NCI-H82 (cell line): ENCODE measurements around the gene CD99L2.
A peak's percentile ranks its signal among the peaks of the same experiment; 100 is the strongest.

Experiments
- DNase-seq: peaks from one replicate; lab custom pipeline; 2025; lab: John Stamatoyannopoulos, UW

Gene CD99L2

GRCh38 chrX:150781677-150782076, 116.8 kb downstream of the CD99L2 start:
- DNase-seq: no peak

DNA sequence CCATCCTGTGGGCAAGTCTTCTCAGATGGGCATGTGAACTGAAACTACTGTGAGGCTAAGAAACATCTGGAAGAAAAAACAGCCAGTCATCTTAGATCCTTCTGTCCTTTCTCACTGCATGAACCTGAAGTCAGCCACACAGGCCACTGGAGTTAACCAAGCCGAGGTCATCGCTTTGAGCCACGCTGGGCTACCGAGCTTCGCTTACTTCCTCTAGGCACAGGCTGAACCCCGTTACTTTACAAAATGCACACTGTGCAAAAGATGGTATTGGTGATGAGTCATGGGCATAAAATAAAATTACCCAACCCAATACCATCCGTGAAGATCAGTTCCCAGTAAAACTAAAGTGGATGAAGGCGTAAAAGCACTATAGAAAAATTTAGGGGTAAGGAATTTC, 119.1 kb downstream of the CD99L2 start:
- DNase-seq: no peak

GRCh38 chrX:150777328-150777992, 121.0 kb downstream of the CD99L2 start:
- DNase-seq: no peak

- no peak for DNase-seq
These were observed 122.7 kb downstream of the CD99L2 start for GRCh38 chrX:150775569-150776350.

GRCh38 chrX:150774798-150775568, 123.5 kb downstream of the CD99L2 start:
- DNase-seq: no peak

GRCh38 chrX:150773634-150774033, 124.8 kb downstream of the CD99L2 start:
- DNase-seq: no peak

DNA sequence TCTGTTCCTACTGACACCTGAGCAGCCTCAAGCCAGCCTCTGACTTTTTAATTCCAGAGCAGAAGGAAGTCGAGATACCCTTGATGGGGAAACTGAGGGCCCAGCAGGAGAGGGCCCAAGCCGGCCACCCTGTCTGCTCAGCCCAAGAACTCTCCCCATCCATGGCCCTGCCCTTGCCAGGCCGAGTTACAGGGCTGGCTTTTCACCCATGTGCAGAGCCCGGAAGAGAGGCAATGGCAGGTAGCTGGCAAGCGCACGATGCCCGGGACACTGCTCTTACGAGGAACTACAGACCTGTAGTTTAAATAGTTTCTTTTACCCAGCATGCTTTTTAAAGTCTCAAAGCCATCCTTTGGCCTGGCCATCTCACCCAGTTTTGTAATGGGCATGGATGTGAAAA, 125.4 kb downstream of the CD99L2 start:
- DNase-seq: no peak

- peak; percentile 82 for DNase-seq
These were observed 126.1 kb downstream of the CD99L2 start for GRCh38 chrX:150772150-150772970.

- DNase-seq: no peak
These were observed 127.4 kb downstream of the CD99L2 start for GRCh38 chrX:150771116-150771515.

DNA sequence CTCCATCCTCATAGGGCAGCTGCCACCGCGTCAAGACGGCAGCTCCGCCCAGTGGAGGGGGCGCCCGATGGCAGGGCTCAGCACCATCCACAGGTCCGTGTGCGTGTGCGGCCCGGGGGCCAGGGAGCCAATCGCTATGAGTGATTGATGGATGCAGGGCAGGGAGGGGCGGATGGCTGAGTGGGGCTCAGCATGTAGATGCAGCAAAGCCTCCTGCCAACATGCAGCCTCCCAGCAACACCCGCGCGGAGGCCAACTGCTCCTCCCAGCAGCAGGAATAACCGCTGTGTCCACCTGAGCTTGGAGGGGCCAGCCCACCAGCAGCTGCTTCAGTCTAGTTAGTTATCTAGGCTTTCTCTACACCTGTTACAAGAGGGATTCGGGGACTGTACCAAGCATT, 127.8 kb downstream of the CD99L2 start:
- DNase-seq: peak; percentile 19

- no peak for DNase-seq
These were observed 129.1 kb downstream of the CD99L2 start for GRCh38 chrX:150769408-150769807.

DNA sequence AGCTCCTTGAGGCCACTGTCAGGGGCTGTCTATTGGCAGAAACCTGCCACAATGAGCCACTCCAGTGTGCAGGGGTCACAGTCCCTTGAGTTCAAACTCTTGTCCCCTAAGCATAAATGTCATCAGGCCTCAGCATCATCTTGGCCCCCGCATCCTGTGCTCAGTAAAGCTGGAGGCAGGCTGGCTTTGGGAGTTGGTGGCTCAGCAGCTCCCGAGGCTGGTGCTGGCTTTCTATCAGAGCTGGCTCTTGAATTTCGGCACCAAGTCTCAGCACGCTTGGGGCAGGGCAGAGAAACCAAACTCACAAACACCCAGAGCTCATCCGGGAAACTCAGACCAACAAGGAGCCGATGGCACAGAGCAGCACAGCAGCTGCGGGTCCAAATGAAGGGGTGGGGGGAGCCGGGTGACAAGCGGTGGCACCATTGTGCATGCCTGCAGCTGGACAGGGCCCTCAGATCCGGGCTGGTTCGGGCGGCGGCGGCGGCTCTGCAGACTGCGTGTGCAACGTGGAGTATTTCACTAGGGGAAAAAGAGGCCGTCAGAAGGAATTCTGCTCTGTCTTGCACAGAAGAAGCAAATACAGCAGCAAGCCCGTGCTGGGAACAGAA, 129.8 kb downstream of the CD99L2 start:
- DNase-seq: no peak

DNA sequence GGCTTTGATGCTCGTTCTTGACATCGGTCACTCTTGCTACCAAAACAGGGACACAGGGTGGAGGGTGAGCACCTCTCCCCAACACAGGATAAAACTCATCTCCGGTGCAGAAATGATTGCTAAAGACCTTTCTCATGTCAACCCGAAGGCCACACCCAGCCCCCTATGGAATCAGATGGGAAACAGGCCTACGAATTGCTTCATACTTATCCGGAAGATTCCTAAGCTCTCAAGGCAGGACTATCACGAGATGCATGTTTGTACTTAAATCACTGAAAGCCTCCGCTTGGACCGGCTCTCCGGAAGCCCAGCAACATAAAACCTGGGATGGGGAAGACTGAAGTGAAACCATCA, 130.4 kb downstream of the CD99L2 start:
- no peak for DNase-seq

DNA sequence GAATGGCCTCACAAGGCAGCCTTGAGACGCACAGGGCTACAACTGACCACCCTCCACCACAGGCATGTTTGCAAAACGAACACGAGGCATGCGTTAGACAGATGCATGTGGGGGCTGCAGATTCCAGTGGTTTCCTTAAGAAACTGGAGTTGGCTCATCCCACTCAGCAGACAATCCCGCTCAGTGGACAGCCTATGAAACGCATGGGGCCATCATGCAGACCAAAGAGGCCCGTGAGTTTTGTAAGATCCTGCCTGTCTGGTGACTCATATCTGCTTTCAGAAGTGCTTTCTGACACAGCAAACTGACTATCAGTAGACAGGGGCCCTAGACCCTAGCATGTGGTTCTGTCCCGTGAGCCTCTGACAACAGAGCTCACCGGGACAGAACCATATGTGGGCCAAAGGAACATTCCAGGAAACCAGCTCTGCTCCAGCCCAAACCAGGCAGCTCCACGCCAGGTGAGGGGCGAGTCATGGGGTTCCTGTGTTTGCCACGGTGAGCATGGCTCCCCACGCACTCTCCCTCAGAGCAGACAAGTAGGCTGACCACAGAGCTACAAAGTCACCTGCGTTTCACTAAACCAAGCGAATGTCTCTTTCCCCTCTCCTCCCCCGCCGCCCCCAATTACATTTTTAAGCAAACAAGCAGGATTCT, 130.9 kb downstream of the CD99L2 start:
- no peak for DNase-seq

GRCh38 chrX:150767045-150767395, 131.4 kb downstream of the CD99L2 start:
- no peak for DNase-seq

DNA sequence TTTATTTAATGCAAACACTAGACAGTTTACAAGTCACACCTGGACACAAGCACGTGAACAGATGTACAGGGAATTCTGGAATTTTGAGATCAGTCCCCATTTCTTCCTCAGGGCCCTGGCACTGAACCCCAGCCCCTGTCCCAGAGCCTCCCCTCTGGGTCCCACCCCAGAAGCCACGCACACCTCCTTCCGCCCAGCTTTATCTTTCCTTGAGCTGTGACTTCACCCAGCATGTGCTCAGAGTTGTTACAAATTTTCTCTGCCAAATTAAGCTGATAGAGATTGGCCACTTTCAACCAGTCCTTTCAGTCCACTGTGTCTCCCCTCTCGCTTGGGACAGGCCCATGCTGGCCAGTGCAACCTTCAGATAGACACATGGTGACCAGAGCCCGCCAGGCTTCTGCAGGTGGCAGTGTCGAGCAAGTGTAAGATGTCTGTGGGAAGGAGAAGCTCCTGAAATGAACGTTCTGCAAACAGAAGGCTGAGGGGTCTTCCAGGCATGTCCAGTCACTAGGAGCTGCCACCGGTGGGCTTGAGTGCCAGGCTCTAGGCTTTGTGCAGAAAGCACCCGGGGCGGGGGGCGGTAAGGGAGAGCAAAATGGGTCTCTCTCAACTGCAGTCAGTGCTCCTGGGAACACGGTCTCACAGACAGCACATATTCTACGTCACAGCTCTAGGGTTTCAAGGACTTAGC, 132.0 kb downstream of the CD99L2 start:
- DNase-seq: peak; percentile 9

- DNase-seq: no peak
These were observed 132.6 kb downstream of the CD99L2 start for GRCh38 chrX:150765782-150766350.

GRCh38 chrX:150765237-150765636, 133.2 kb downstream of the CD99L2 start:
- no peak for DNase-seq

DNA sequence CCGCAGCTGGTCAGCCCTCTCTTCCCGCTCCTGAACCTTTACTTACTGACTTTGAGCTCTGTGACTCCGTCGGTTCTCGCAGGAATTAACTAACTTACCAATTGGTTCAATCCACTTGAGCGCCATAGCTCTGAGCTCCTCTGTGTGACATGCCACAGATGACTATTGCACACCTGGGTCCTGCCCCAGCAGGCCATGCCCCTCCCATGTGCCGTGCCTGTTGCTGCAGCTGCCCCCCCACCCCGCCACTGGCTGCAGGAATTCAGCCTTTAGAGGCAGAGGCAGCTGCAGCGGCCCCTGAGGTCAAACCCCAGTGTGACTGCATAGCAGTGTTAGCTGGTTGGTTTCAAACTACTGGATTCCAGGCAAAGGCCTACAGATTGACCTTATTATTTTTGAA, 134.7 kb downstream of the CD99L2 start:
- no peak for DNase-seq

- DNase-seq: no peak
These were observed 135.1 kb downstream of the CD99L2 start for GRCh38 chrX:150763303-150763797.
